Uterus (tissue), 4 donors: Measurements from ENCODE around the gene MLF2. TPM values are rescaled to one million over a fixed set of nuclear protein-coding genes. Genes with fewer than 3 reads are reported as not detected.

Experiments
- DNase-seq, 2 donors: peaks; one replicate each; pipeline ENCODE4 v3.0.0-alpha.2; 2019 to 2020
- H3K27ac ChIP-seq, 2 donors: fragments of 200-600 bp; sonication (generic); 1 replicate in 1 of 2; 2 replicates in 1 of 2; pipeline ENCODE4 v1.5.1; 2016 to 2018
- H3K27me3 ChIP-seq, 2 donors: fragments of 200-600 bp; sonication (generic); one replicate each; pipeline ENCODE4 v1.5.1; 2018 to 2019; ENCODE audit warnings: control low read depth in 1 of 2
- H3K36me3 ChIP-seq, 2 donors: fragments of 200-600 bp; sonication (generic); one replicate each; pipeline ENCODE4 v1.5.1; 2019; ENCODE audit warnings: control low read depth in 1 of 2
- H3K4me1 ChIP-seq, 2 donors: fragments of 200-600 bp; sonication (generic); one replicate each; pipeline ENCODE4 v1.5.1; 2018 to 2019; ENCODE audit warnings: control low read depth in 1 of 2
- H3K4me3 ChIP-seq, 2 donors: fragments of 200-600 bp; sonication (generic); 1 replicate in 1 of 2; 2 replicates in 1 of 2; pipeline ENCODE4 v1.5.1; 2018 to 2019; ENCODE audit warnings: mild to moderate bottlenecking in 1 of 2
- H3K9me3 ChIP-seq, 2 donors: fragments of 200-600 bp; sonication (generic); one replicate each; pipeline ENCODE4 v1.5.1; 2019; ENCODE audit warnings: control low read depth in 1 of 2
- CTCF ChIP-seq, 4 experiments: fragments of 200-600 bp in 2 of 4; fragments of 450-650 bp in 2 of 4; sonication (generic) in 2 of 4; IDR thresholded peaks; one replicate each; pipeline ENCODE4 v1.5.1; 2016 to 2019; ENCODE audit warnings: antibody characterized with exemption in 4 of 4, mild to moderate bottlenecking in 2 of 4, moderate library complexity in 1 of 4
- POLR2A ChIP-seq, 2 donors: fragments of 450-650 bp; IDR thresholded peaks; one replicate each; pipeline ENCODE4 v1.6.1; 2016; ENCODE audit warnings: antibody characterized with exemption in 2 of 2, mild to moderate bottlenecking in 1 of 2, moderate library complexity in 1 of 2
- intact Hi-C: fragments of 100-400 bp; cut with DNase I; formaldehyde crosslinking; loops from one replicate; pipeline ENCODE4 v1.15.1; 2023; ENCODE audit warnings: low total_unique reads
- total RNA-seq, 4 donors: library from RNA; depleted of rRNA in 3 of 4; stranded (reverse); fragments of >200 nt in 3 of 4; gene quantifications; one replicate each; pipeline versions ENCODE4 v1.1.0 to v1.2.4, GENCODE V29; 2014 to 2023
- donor health status: DM: yes; HTN: yes; CAD: no.

MLF2 gene
- total RNA-seq, 4 donors from 2014 or later: 124 to 408 (median 147) TPM

GRCh38 chr12:6784761-6785160, 31.8 kb upstream of the MLF2 start:
- no peak for DNase-seq
- TF ChIP-seq CTCF (IDR thresholded peaks at IDR 0.05) (no peak), POLR2A (IDR thresholded peaks at IDR 0.05) (no peak)
- no peak overlapping the region for H3K4me3 ChIP-seq
- no peak overlapping the region for H3K27ac ChIP-seq
- no peaks in the 10 kb centered on the region for H3K9me3 ChIP-seq
- no peaks in the 10 kb centered on the region for H3K27me3 ChIP-seq
- H3K36me3 ChIP-seq: no peaks in the 10 kb centered on the region
- intact Hi-C loops: no loop called here
- no peaks in the 10 kb centered on the region for H3K4me1 ChIP-seq

GRCh38 chr12:6784296-6784695, 31.4 kb upstream of the MLF2 start:
- H3K4me3 ChIP-seq: no peak overlapping the region
- H3K36me3 ChIP-seq: no peaks in the 10 kb centered on the region
- TF ChIP-seq POLR2A (IDR thresholded peaks at IDR 0.05): no peak
- TF ChIP-seq CTCF (IDR thresholded peaks at IDR 0.05): no peak
- no peaks in the 10 kb centered on the region for H3K27me3 ChIP-seq
- no peaks in the 10 kb centered on the region for H3K9me3 ChIP-seq
- no peaks in the 10 kb centered on the region for H3K4me1 ChIP-seq
- intact Hi-C loops: no loop called here
- DNase-seq: no peak
- no peak overlapping the region for H3K27ac ChIP-seq

- intact Hi-C loops: no loop called here
- Histone ChIP-seq H3K27ac (no peak overlapping the region), H3K9me3 (no peaks in the 10 kb centered on the region), H3K27me3 (no peaks in the 10 kb centered on the region), H3K36me3 (no peaks in the 10 kb centered on the region), H3K4me1 (no peaks in the 10 kb centered on the region), H3K4me3 (no peak overlapping the region)
- TF ChIP-seq CTCF (IDR thresholded peaks at IDR 0.05): no peak
- TF ChIP-seq POLR2A (IDR thresholded peaks at IDR 0.05): no peak
- DNase-seq: no peak
Measured at GRCh38 chr12:6783828-6784227, 30.9 kb upstream of the MLF2 start.

GRCh38 chr12:6782850-6783566, 30.1 kb upstream of the MLF2 start:
- TF ChIP-seq CTCF (IDR thresholded peaks at IDR 0.05): no peak
- TF ChIP-seq POLR2A (IDR thresholded peaks at IDR 0.05): no peak
- Histone ChIP-seq H3K9me3 (no peaks in the 10 kb centered on the region), H3K27ac (no peak overlapping the region), H3K27me3 (no peaks in the 10 kb centered on the region), H3K4me3 (no peak overlapping the region), H3K36me3 (no peaks in the 10 kb centered on the region), H3K4me1 (no peaks in the 10 kb centered on the region)
- DNase-seq: no peak
- intact Hi-C loops: no loop called here

GRCh38 chr12:6782119-6782518, 29.2 kb upstream of the MLF2 start:
- DNase-seq: no peak
- H3K27me3 ChIP-seq: no peaks in the 10 kb centered on the region
- no peaks in the 10 kb centered on the region for H3K9me3 ChIP-seq
- intact Hi-C loops: no loop called here
- H3K36me3 ChIP-seq: no peaks in the 10 kb centered on the region
- H3K4me1 ChIP-seq: no peaks in the 10 kb centered on the region
- H3K27ac ChIP-seq: no peak overlapping the region
- H3K4me3 ChIP-seq: no peak overlapping the region
- no peak for TF ChIP-seq CTCF (IDR thresholded peaks at IDR 0.05)
- no peak for TF ChIP-seq POLR2A (IDR thresholded peaks at IDR 0.05)
